RWPE2 (cell line): ENCODE results near the gene INTS1.

ENCODE experiments used
- ATAC-seq: fragments of 200-7000 bp; cut with Tn5 transposase; 3 replicates; pipeline ENCODE4 v1.9.1; 2021; ENCODE audit warnings: low read depth
- DNase-seq: peaks from one replicate; pipeline ENCODE4 v3.0.0-alpha.2; 2020; ENCODE audit warnings: low spot score
- H3K27ac ChIP-seq: fragments of 450-650 bp; 2 replicates; pipeline ENCODE4 v1.5.1; 2017; ENCODE audit warnings: mild to moderate bottlenecking; ENCODE audit not compliant: poor library complexity, severe bottlenecking
- H3K27me3 ChIP-seq: fragments of 250-450 bp; sonication (Bioruptor Pico); 2 replicates; pipeline ENCODE4 v1.5.1; 2021; ENCODE audit warnings: mild to moderate bottlenecking, moderate library complexity; ENCODE audit not compliant: insufficient read depth, poor library complexity, severe bottlenecking
- H3K36me3 ChIP-seq: fragments of 250-450 bp; sonication (Bioruptor Pico); 2 replicates; pipeline ENCODE4 v1.5.1; 2020; ENCODE audit warnings: low read depth, mild to moderate bottlenecking, moderate library complexity
- H3K4me1 ChIP-seq: fragments of 250-450 bp; sonication (Bioruptor Pico); 2 replicates; pipeline ENCODE4 v1.5.1; 2021; ENCODE audit warnings: mild to moderate bottlenecking, moderate library complexity; ENCODE audit not compliant: insufficient read depth, poor library complexity, severe bottlenecking
- H3K4me3 ChIP-seq: fragments of 250-450 bp; sonication (Bioruptor Pico); 2 replicates; pipeline ENCODE4 v1.5.1; 2021; ENCODE audit warnings: mild to moderate bottlenecking, moderate library complexity; ENCODE audit not compliant: severe bottlenecking
- H3K9me3 ChIP-seq: fragments of 250-450 bp; sonication (Bioruptor Pico); 2 replicates; pipeline ENCODE4 v1.5.1; 2021; ENCODE audit warnings: mild to moderate bottlenecking, moderate library complexity; ENCODE audit not compliant: severe bottlenecking
- CTCF ChIP-seq: fragments of 450-650 bp; IDR thresholded peaks from one replicate; pipeline ENCODE4 v1.5.1; 2017; ENCODE audit warnings: mild to moderate bottlenecking, moderate library complexity; ENCODE audit not compliant: poor library complexity, severe bottlenecking

Gene INTS1

GRCh38 chr7:1501487-1502270 is 2.5 kb downstream of the INTS1 start:
- DNase-seq, result no peak
- Histone ChIP-seq H3K36me3 (peaks cover 48% of the 10 kb centered on the region), H3K27me3 (no peaks in the 10 kb centered on the region), H3K9me3 (no peaks in the 10 kb centered on the region), H3K27ac (no peak overlapping the region), H3K4me3 (no peak overlapping the region), H3K4me1 (no peaks in the 10 kb centered on the region)
- ATAC-seq, result no peak
- no peak for TF ChIP-seq CTCF

- Histone ChIP-seq H3K27me3 (no peaks in the 10 kb centered on the region), H3K9me3 (no peaks in the 10 kb centered on the region), H3K27ac (no peak overlapping the region), H3K36me3 (peaks cover 49% of the 10 kb centered on the region), H3K4me3 (no peak overlapping the region), H3K4me1 (no peaks in the 10 kb centered on the region)
- TF ChIP-seq CTCF, result no peak
- peak; percentile 66 for DNase-seq
- ATAC-seq, result no peak
Measured at GRCh38 chr7:1500064-1500807, 4.0 kb downstream of the INTS1 start.

- Histone ChIP-seq H3K27ac (no peak overlapping the region), H3K4me3 (no peak overlapping the region), H3K36me3 (peaks cover 49% of the 10 kb centered on the region), H3K4me1 (no peaks in the 10 kb centered on the region), H3K27me3 (no peaks in the 10 kb centered on the region), H3K9me3 (no peaks in the 10 kb centered on the region)
- TF ChIP-seq CTCF, result no peak
- ATAC-seq, result no peak
- no peak for DNase-seq
Measured at GRCh38 chr7:1499367-1500029, 4.7 kb downstream of the INTS1 start.

GRCh38 chr7:1498370-1499305 is 5.6 kb downstream of the INTS1 start:
- TF ChIP-seq CTCF, result no peak
- Histone ChIP-seq H3K27ac (no peak overlapping the region), H3K36me3 (peaks cover 49% of the 10 kb centered on the region), H3K27me3 (no peaks in the 10 kb centered on the region), H3K4me3 (no peak overlapping the region), H3K4me1 (no peaks in the 10 kb centered on the region), H3K9me3 (no peaks in the 10 kb centered on the region)
- ATAC-seq (no peak), DNase-seq (no peak)
